HG03108 (cell line): ENCODE data around the gene SLC24A4.

Experiments
- ATAC-seq: cut with Tn5 transposase; IDR thresholded peaks from one replicate; pipeline ENCODE4 v1.9.1; 2021; ENCODE audit warnings: moderate library complexity; ENCODE audit not compliant: unreplicated experiment

SLC24A4 gene

GRCh38 chr14:92470811-92471210 lies 147.8 kb downstream of the SLC24A4 start:
- ATAC-seq, result no peak

- no peak for ATAC-seq
Observed at GRCh38 chr14:92471919-92472318, 149.0 kb downstream of the SLC24A4 start.

GRCh38 chr14:92472860-92473259 lies 149.9 kb downstream of the SLC24A4 start:
- ATAC-seq, result no peak

- no peak for ATAC-seq
Observed at GRCh38 chr14:92473261-92473968, 150.4 kb downstream of the SLC24A4 start.

- ATAC-seq, result no peak
Observed at GRCh38 chr14:92473969-92474535, 151.1 kb downstream of the SLC24A4 start.

GRCh38 chr14:92475037-92475436 lies 152.1 kb downstream of the SLC24A4 start:
- no peak for ATAC-seq

- no peak for ATAC-seq
Observed at GRCh38 chr14:92475451-92476187, 152.7 kb downstream of the SLC24A4 start.

GRCh38 chr14:92480856-92481255 lies 157.9 kb downstream of the SLC24A4 start:
- no peak for ATAC-seq

- no peak for ATAC-seq
Observed at GRCh38 chr14:92481386-92481785, 158.4 kb downstream of the SLC24A4 start.

- no peak for ATAC-seq
Observed at GRCh38 chr14:92481811-92482555, 159.0 kb downstream of the SLC24A4 start.

- no peak for ATAC-seq
Observed at GRCh38 chr14:92482621-92483319, 159.8 kb downstream of the SLC24A4 start.

GRCh38 chr14:92484132-92484823 lies 161.3 kb downstream of the SLC24A4 start:
- no peak for ATAC-seq

GRCh38 chr14:92486881-92487280 lies 163.9 kb downstream of the SLC24A4 start:
- ATAC-seq, result no peak

- ATAC-seq, result no peak
Observed at GRCh38 chr14:92487513-92488133, 164.7 kb downstream of the SLC24A4 start.

GRCh38 chr14:92489394-92490238 lies 166.7 kb downstream of the SLC24A4 start:
- no peak for ATAC-seq

- no peak for ATAC-seq
Observed at GRCh38 chr14:92490239-92490959, 167.4 kb downstream of the SLC24A4 start.

- no peak for ATAC-seq
Observed at GRCh38 chr14:92491782-92492181, 168.8 kb downstream of the SLC24A4 start.

GRCh38 chr14:92492258-92492657 lies 169.3 kb downstream of the SLC24A4 start:
- ATAC-seq, result no peak
